Thyroid gland (tissue), 4 donors: Measurements from ENCODE around the gene DRC1. TPM values are rescaled to one million over a fixed set of nuclear protein-coding genes. Genes with fewer than 3 reads are reported as not detected.

Experiments used
- DNase-seq, 2 donors: peaks; one replicate each; pipeline ENCODE4 v3.0.0-alpha.2; 2019
- H3K27ac ChIP-seq, 3 donors: fragments of 200-600 bp; sonication (generic); 1 replicate in 2 of 3; 2 replicates in 1 of 3; pipeline ENCODE4 v1.5.1; 2016 to 2019; ENCODE audit warnings: mild to moderate bottlenecking in 1 of 3, moderate library complexity in 1 of 3
- H3K27me3 ChIP-seq: fragments of 200-600 bp; sonication (generic); one replicate; pipeline ENCODE4 v1.5.1; 2019
- H3K36me3 ChIP-seq, 2 donors: fragments of 200-600 bp; sonication (generic); one replicate each; pipeline ENCODE4 v1.5.1; 2016 to 2019
- H3K4me1 ChIP-seq, 2 donors: fragments of 200-600 bp; sonication (generic); one replicate each; pipeline ENCODE4 v1.5.1; 2017 to 2019
- H3K4me3 ChIP-seq, 3 donors: fragments of 200-600 bp; sonication (generic); replicated peaks in 1 of 3; 1 replicate in 2 of 3; 2 replicates in 1 of 3; pipeline ENCODE4 v1.5.1; 2016; ENCODE audit warnings: mild to moderate bottlenecking in 1 of 3
- H3K9me3 ChIP-seq: fragments of 200-600 bp; sonication (generic); one replicate; pipeline ENCODE4 v1.5.1; 2017
- CTCF ChIP-seq, 6 experiments: fragments of 200-600 bp in 3 of 6; fragments of 450-650 bp in 3 of 6; sonication (generic) in 3 of 6; IDR thresholded peaks; one replicate each; pipeline ENCODE4 v1.5.1; 2016 to 2019; ENCODE audit warnings: antibody characterized with exemption in 6 of 6, mild to moderate bottlenecking in 2 of 6, inconsistent platforms in 1 of 6, moderate library complexity in 1 of 6
- POLR2A ChIP-seq, 2 donors: fragments of 450-650 bp; IDR thresholded peaks; one replicate each; pipeline ENCODE4 v1.6.1; 2017; ENCODE audit warnings: antibody characterized with exemption in 2 of 2, mild to moderate bottlenecking in 2 of 2, moderate library complexity in 1 of 2
- WGBS, 2 donors: methylation state at CpG; one replicate each; pipeline ENCODE4 v1.1.5; 2017; 5-methylcytosine and 5-hydroxymethylcytosine counted together
- intact Hi-C: fragments of 100-400 bp; cut with DNase I; formaldehyde crosslinking; loops from one replicate; pipeline ENCODE4 v1.15.1; 2023
- total RNA-seq, 4 donors: library from RNA; depleted of rRNA; stranded (reverse); fragments of >200 nt; gene quantifications; one replicate each; pipeline ENCODE4 v1.2.3, GENCODE V29; 2016

The DRC1 gene
- total RNA-seq, 4 donors from 2014 or later, result not detected

GRCh38 chr2:26410764-26411243 lies 9.1 kb downstream of the DRC1 start:
- no peak for TF ChIP-seq CTCF (IDR thresholded peaks at IDR 0.05)
- WGBS, 2 donors, result 90 to 93% methylated on average over 2 of the region's 2 CpGs
- no peak overlapping the region for H3K27ac ChIP-seq
- H3K36me3 ChIP-seq, result no peaks in the 10 kb centered on the region
- no peak for DNase-seq
- no peaks in the 10 kb centered on the region for H3K27me3 ChIP-seq
- no peak overlapping the region for H3K4me3 ChIP-seq
- intact Hi-C loops, result no loop called here
- H3K4me1 ChIP-seq, result no peaks in the 10 kb centered on the region
- H3K9me3 ChIP-seq, result no peaks in the 10 kb centered on the region

- intact Hi-C loops, result no loop called here
- Histone ChIP-seq H3K9me3 (no peaks in the 10 kb centered on the region), H3K4me1 (no peaks in the 10 kb centered on the region), H3K27me3 (no peaks in the 10 kb centered on the region), H3K27ac (no peak overlapping the region), H3K4me3 (no peak overlapping the region), H3K36me3 (no peaks in the 10 kb centered on the region)
- DNase-seq, result no peak
- TF ChIP-seq CTCF (IDR thresholded peaks at IDR 0.05), result no peak
- 91 to 94% methylated on average over 6 of the region's 6 CpGs for WGBS, 2 donors
Measured at GRCh38 chr2:26411419-26411818, 9.7 kb downstream of the DRC1 start.

GRCh38 chr2:26412091-26412673 lies 10.5 kb downstream of the DRC1 start:
- H3K27ac ChIP-seq, result no peak overlapping the region
- no peaks in the 10 kb centered on the region for H3K9me3 ChIP-seq
- no peaks in the 10 kb centered on the region for H3K4me1 ChIP-seq
- TF ChIP-seq CTCF (IDR thresholded peaks at IDR 0.05) (no peak), POLR2A (IDR thresholded peaks at IDR 0.05) (no peak)
- DNase-seq, result no peak
- intact Hi-C loops, result no loop called here
- no peaks in the 10 kb centered on the region for H3K36me3 ChIP-seq
- WGBS, 2 donors, result 81 to 82% methylated on average over 10 of the region's 10 CpGs
- H3K27me3 ChIP-seq, result no peaks in the 10 kb centered on the region
- no peak overlapping the region for H3K4me3 ChIP-seq

GRCh38 chr2:26414311-26414710 lies 12.6 kb downstream of the DRC1 start:
- DNase-seq, result no peak
- WGBS, 2 donors, result 95 to 98% methylated on average over 3 of the region's 3 CpGs
- Histone ChIP-seq H3K4me1 (no peaks in the 10 kb centered on the region), H3K36me3 (no peaks in the 10 kb centered on the region), H3K27ac (no peak overlapping the region), H3K9me3 (no peaks in the 10 kb centered on the region), H3K4me3 (no peak overlapping the region), H3K27me3 (no peaks in the 10 kb centered on the region)
- no peak for TF ChIP-seq POLR2A (IDR thresholded peaks at IDR 0.05)
- no peak for TF ChIP-seq CTCF (IDR thresholded peaks at IDR 0.05)
- intact Hi-C loops, result no loop called here

GRCh38 chr2:26421961-26422360 lies 20.2 kb downstream of the DRC1 start:
- H3K4me1 ChIP-seq, result no peaks in the 10 kb centered on the region
- intact Hi-C loops, result no loop called here
- 86 to 91% methylated on average over 5 of the region's 5 CpGs for WGBS, 2 donors
- TF ChIP-seq POLR2A (IDR thresholded peaks at IDR 0.05), result no peak
- TF ChIP-seq CTCF (IDR thresholded peaks at IDR 0.05), result no peak
- no peaks in the 10 kb centered on the region for H3K27me3 ChIP-seq
- H3K27ac ChIP-seq, result no peak overlapping the region
- no peak overlapping the region for H3K4me3 ChIP-seq
- no peaks in the 10 kb centered on the region for H3K9me3 ChIP-seq
- no peak for DNase-seq
- H3K36me3 ChIP-seq, result no peaks in the 10 kb centered on the region
